Measurements from ENCODE around the gene GNAI3. TPM values are rescaled to one million over a fixed set of nuclear protein-coding genes. Genes with fewer than 3 reads are reported as not detected.

Gene GNAI3
- total RNA-seq, 1 experiment from 2014 or later: 9.9 TPM

DNA sequence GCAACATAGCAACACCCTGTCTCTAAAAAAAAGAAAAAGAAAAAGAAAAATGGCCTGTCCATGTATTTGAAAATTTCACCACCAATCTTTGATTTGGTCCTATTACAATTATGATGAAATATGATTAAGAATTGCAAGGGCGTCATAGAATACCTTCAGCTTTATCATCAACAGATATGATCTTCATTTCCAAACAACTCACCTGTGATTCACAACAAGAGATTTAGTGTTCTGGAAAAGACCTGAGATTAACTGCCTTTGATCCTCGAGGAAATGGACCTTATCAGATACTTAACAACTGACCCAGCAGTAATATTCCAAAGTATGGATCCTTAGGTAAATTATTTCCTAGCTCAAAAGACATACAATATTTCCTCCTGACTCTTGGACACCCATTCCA, 104.0 kb downstream of the GNAI3 start:
- Mint-ChIP-seq H3K36me3 (ENCODE audit: insufficient read depth in 1 of 3, low read depth in 3 of 3) (no peaks in the 10 kb centered on the region; a peak in 1 of 7 replicates), H3K27me3 (ENCODE audit: low read depth) (peaks cover 42% of the 10 kb centered on the region), H3K9me3 (peaks cover 0 to 2% of the 10 kb centered on the region in 2 experiments; a peak in 1 of 5 replicates), H3K4me1 (peaks cover 5 to 14% of the 10 kb centered on the region in 2 experiments; a peak in 3 of 4 replicates), H3K4me3 (no peak overlapping the region), H3K27ac (no peak overlapping the region)
- H4K20me1 ChIP-seq (ENCODE audit: control insufficient read depth, insufficient read depth, insufficient read length): no peaks in the 10 kb centered on the region
- H3K14ac ChIP-seq (ENCODE audit: insufficient read depth, low read length): no peak overlapping the region
- H2AFZ ChIP-seq (ENCODE audit: low read length): no peak overlapping the region
- WGBS (ENCODE audit: extremely low coverage, insufficient read length, low lambda C conversion rate): no CpG with 5 or more reads among the region's 2 CpGs
- H3K27ac ChIP-seq (ENCODE audit: insufficient read length, low read depth, low read length): no peak overlapping the region
- no peak for DNase-seq
- H3K23me2 ChIP-seq (ENCODE audit: insufficient read length, low read depth, low read length, poor library complexity, severe bottlenecking): peaks cover 4% of the 10 kb centered on the region
- no peak overlapping the region for H3K4ac ChIP-seq (ENCODE audit: low read depth, low read length)
- H2BK5ac ChIP-seq (ENCODE audit: insufficient read length, low read length): no peak overlapping the region
- no peak overlapping the region for H3K23ac ChIP-seq (ENCODE audit: insufficient read length, low read depth, low read length)
- H3K4me1 ChIP-seq (ENCODE audit: insufficient read depth, low read length): no peaks in the 10 kb centered on the region
- H2AK5ac ChIP-seq (ENCODE audit: insufficient read length, low read length): no peak overlapping the region
- H4K5ac ChIP-seq (ENCODE audit: insufficient read length, low read depth, low read length): no peak overlapping the region
- no peak overlapping the region for H2BK120ac ChIP-seq (ENCODE audit: low read depth, low read length, poor library complexity, severe bottlenecking)
- H3K9me3 ChIP-seq (ENCODE audit: control insufficient read depth, low read depth, low read length): no peaks in the 10 kb centered on the region
- H4K91ac ChIP-seq (ENCODE audit: insufficient read length, low read depth, low read length): no peak overlapping the region
- no peak overlapping the region for H2BK20ac ChIP-seq (ENCODE audit: low read depth, low read length, poor library complexity, severe bottlenecking)
- no peak overlapping the region for H3K18ac ChIP-seq (ENCODE audit: insufficient read length, low read depth, low read length)
- H4K8ac ChIP-seq (replicated peaks; ENCODE audit: insufficient read length, low read depth, low read length): no peak overlapping the region
- no peak overlapping the region for H2BK15ac ChIP-seq (ENCODE audit: low read depth, low read length)
- no peak overlapping the region for H3K56ac ChIP-seq (ENCODE audit: insufficient read length, low read depth, low read length)
- no peak overlapping the region for H3K9ac ChIP-seq (ENCODE audit: extremely low read depth, insufficient read length, low read length)
- no peak overlapping the region for H3T11ph ChIP-seq (ENCODE audit: low read length)
- no peak overlapping the region for H3K4me2 ChIP-seq (ENCODE audit: insufficient read depth, insufficient read length, low read length)
- H3K27me3 ChIP-seq (ENCODE audit: insufficient read depth, low read length): no peaks in the 10 kb centered on the region
- TF ChIP-seq, protein P1, sequence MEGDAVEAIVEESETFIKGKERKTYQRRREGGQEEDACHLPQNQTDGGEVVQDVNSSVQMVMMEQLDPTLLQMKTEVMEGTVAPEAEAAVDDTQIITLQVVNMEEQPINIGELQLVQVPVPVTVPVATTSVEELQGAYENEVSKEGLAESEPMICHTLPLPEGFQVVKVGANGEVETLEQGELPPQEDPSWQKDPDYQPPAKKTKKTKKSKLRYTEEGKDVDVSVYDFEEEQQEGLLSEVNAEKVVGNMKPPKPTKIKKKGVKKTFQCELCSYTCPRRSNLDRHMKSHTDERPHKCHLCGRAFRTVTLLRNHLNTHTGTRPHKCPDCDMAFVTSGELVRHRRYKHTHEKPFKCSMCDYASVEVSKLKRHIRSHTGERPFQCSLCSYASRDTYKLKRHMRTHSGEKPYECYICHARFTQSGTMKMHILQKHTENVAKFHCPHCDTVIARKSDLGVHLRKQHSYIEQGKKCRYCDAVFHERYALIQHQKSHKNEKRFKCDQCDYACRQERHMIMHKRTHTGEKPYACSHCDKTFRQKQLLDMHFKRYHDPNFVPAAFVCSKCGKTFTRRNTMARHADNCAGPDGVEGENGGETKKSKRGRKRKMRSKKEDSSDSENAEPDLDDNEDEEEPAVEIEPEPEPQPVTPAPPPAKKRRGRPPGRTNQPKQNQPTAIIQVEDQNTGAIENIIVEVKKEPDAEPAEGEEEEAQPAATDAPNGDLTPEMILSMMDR (conservative IDR thresholded peaks at IDR 0.05): no peak
- H3K79me1 ChIP-seq (ENCODE audit: insufficient read depth, low read depth, low read length, poor library complexity, severe bottlenecking): no peaks in the 10 kb centered on the region
- no peaks in the 10 kb centered on the region for H3K79me2 ChIP-seq (ENCODE audit: insufficient read depth, low read length)
- no peak overlapping the region for H2BK12ac ChIP-seq (ENCODE audit: insufficient read length, low read depth, low read length)

Measured in H9 (cell line).